Omental fat pad (tissue), 4 donors: ENCODE results near the gene GRM7. TPM values are rescaled to one million over a fixed set of nuclear protein-coding genes. Genes with fewer than 3 reads are reported as not detected.

ENCODE experiments used
- ATAC-seq: fragments of 150-250 bp; one replicate; pipeline ENCODE4 v1.9.1; 2016; ENCODE audit warnings: mild to moderate bottlenecking, moderate library complexity; ENCODE audit not compliant: low FRiP score
- DNase-seq: peaks from one replicate; pipeline ENCODE4 v3.0.0-alpha.2; 2019; ENCODE audit warnings: low spot score
- total RNA-seq, 4 donors: library from RNA; depleted of rRNA; stranded (reverse); fragments of >200 nt; gene quantifications; one replicate each; pipeline ENCODE4 v1.1.0, GENCODE V29; 2016
- TF ChIP-seq, protein P1 (sequence below), 3 donors: fragments of 450-650 bp; IDR thresholded peaks; one replicate each; pipeline ENCODE4 v1.5.1; 2016 to 2017; ENCODE audit warnings: antibody characterized with exemption in 3 of 3, mild to moderate bottlenecking in 3 of 3, moderate library complexity in 2 of 3

Gene GRM7
- total RNA-seq, 4 donors from 2014 or later: 0.12 to 0.82 (median 0.28) TPM; not detected in 1

DNA sequence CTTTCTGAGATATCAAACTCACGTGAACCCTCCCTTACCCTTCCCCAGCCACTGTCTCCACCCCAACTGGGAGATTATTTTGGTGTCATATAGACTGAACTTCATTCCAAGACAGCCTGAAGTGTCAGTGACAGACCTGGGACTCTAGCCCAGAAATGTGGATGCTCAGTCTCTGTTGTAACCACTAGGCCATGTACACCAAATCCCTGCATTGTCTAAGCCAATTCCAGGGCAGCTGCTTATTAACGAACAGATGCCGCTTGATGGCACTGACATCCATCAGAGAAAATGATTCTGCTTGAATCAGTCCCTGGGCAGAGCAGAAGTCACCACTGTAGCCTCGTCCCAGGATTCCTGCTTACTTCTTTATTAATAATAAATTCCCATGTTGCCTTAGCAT lies 305.5 kb downstream of the GRM7 start:
- TF ChIP-seq, protein P1, sequence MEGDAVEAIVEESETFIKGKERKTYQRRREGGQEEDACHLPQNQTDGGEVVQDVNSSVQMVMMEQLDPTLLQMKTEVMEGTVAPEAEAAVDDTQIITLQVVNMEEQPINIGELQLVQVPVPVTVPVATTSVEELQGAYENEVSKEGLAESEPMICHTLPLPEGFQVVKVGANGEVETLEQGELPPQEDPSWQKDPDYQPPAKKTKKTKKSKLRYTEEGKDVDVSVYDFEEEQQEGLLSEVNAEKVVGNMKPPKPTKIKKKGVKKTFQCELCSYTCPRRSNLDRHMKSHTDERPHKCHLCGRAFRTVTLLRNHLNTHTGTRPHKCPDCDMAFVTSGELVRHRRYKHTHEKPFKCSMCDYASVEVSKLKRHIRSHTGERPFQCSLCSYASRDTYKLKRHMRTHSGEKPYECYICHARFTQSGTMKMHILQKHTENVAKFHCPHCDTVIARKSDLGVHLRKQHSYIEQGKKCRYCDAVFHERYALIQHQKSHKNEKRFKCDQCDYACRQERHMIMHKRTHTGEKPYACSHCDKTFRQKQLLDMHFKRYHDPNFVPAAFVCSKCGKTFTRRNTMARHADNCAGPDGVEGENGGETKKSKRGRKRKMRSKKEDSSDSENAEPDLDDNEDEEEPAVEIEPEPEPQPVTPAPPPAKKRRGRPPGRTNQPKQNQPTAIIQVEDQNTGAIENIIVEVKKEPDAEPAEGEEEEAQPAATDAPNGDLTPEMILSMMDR (IDR thresholded peaks at IDR 0.05): no peak
- ATAC-seq (no peak), DNase-seq (no peak)

DNA sequence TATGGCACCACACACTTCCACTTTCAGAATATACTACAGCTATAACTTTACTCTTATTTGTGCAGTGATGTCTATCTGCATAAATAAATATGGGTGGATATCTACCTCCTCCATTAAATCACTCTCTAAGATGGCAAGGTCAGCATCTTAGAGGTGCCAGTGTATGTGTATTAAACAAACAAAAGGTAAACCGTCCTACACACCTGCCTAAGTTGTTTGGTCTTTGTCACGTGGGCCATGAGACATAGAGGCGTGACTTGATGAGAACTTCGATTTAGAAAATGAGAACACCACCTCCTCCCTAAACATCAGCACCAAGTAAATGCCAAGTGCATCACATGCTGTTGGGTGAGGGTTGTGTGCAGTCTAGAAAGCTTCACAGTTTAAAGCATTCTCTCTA lies 310.6 kb downstream of the GRM7 start:
- TF ChIP-seq, protein P1 (IDR thresholded peaks at IDR 0.05): no peak
- no peak for DNase-seq
- ATAC-seq: no peak

- ATAC-seq: no peak
- TF ChIP-seq, protein P1 (IDR thresholded peaks at IDR 0.05): no peak
- no peak for DNase-seq
Measured at GRCh38 chr3:7172996-7173395, 312.1 kb downstream of the GRM7 start.

DNA sequence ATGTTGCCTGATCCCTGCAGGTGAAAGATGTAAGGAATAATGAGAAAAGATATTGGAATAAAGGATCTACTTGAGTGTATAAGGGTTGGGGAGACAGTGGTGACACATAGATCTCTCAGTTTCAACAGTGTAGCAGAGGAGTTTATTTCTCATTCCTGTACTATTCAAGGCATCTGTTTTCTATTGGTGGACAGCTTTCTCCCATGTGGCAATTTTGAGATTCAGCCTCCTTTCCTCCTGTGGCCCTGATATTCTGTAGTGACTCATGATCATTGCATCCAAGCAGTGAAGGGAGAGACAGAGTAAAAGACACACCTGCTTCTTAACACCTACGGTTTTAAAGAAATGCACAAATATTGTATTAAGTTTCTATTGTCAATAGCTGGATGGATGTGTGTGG lies 327.6 kb downstream of the GRM7 start:
- DNase-seq: no peak
- ATAC-seq: no peak

DNA sequence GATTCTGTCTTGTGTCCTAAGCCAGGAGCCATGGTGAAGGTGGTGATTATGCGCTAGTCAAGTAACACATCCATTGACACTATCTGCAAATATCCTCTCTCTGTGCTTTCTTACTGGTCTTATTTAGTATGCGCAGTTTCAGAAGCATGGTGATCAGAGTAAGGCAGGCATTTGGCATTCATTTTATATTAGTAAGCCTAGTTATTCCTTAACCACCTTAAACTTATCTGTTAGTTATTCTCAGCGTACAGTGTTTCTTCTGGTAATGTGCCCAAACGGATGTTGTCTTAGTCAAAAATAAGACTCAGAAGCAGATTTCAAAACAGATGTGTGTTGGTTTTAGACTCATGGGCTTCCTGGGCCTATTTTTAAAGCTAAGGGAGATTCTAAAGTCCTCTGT lies 329.2 kb downstream of the GRM7 start:
- ATAC-seq (no peak), DNase-seq (no peak)
- TF ChIP-seq, protein P1 (IDR thresholded peaks at IDR 0.05): no peak

More for the DNA sequence above, 327.6 kb downstream of the GRM7 start:
- TF ChIP-seq, protein P1 (IDR thresholded peaks at IDR 0.05): no peak

GRCh38 chr3:7193269-7193668 lies 332.4 kb downstream of the GRM7 start:
- TF ChIP-seq, protein P1 (IDR thresholded peaks at IDR 0.05): no peak
- no peak for DNase-seq
- no peak for ATAC-seq

DNA sequence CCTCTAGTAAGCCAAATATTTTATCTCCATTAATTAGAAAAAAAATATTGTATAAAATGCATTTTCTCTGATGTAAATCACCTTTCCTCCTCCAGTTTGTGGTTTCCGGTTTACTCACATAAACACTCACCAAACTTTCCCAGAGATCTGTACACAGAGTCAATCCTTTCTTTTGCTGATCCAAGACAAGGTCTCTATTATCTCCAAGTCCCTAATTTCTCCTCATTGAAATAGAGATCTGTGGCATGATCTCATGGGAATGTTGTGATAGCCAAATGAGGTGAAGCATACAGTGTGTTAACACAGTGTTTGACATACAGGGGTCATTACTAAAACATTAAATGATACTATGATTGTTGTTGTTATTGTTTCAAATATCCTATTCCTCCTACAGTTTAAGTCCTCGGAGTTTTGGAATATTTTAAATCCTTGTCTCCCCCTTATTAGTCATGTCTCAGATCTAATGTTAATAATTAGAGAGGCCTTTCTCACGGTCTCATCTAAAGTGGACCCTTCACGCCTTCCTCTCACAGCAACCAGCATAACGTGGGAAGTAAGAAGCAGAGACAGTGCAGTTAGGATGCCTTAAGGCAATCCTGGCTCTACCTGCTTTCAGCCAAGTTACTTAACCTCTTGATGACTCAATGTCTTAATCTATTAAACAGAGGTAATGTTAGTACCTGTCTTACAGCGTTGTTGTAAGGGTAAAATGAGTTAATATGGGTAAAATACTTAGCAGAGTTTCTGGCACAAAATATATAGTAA lies 333.3 kb downstream of the GRM7 start:
- TF ChIP-seq, protein P1 (IDR thresholded peaks at IDR 0.05): no peak
- ATAC-seq: no peak
- no peak for DNase-seq
